ENCODE results near the gene KDELR3.

DNA sequence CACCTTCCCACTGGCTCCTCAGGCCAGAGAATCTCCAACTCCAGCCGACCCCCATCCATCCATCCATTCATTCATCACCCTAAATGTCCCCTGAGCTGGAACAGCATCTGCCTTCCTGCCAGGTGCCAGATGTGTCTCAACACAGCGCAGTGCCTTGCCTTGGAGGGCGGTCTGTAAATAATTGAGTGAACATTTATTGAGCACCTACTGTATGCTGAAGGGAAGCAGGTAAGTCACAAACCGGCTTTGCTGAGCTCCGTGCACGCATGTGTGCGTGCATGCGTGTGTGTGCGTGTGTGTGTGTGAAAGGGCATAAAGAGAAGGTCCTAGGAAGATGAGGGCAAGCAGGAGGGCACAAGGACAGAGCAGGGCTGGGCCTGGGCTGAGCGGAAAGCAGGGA lies 23.1 kb upstream of the KDELR3 start:
- TF ChIP-seq, protein P1, sequence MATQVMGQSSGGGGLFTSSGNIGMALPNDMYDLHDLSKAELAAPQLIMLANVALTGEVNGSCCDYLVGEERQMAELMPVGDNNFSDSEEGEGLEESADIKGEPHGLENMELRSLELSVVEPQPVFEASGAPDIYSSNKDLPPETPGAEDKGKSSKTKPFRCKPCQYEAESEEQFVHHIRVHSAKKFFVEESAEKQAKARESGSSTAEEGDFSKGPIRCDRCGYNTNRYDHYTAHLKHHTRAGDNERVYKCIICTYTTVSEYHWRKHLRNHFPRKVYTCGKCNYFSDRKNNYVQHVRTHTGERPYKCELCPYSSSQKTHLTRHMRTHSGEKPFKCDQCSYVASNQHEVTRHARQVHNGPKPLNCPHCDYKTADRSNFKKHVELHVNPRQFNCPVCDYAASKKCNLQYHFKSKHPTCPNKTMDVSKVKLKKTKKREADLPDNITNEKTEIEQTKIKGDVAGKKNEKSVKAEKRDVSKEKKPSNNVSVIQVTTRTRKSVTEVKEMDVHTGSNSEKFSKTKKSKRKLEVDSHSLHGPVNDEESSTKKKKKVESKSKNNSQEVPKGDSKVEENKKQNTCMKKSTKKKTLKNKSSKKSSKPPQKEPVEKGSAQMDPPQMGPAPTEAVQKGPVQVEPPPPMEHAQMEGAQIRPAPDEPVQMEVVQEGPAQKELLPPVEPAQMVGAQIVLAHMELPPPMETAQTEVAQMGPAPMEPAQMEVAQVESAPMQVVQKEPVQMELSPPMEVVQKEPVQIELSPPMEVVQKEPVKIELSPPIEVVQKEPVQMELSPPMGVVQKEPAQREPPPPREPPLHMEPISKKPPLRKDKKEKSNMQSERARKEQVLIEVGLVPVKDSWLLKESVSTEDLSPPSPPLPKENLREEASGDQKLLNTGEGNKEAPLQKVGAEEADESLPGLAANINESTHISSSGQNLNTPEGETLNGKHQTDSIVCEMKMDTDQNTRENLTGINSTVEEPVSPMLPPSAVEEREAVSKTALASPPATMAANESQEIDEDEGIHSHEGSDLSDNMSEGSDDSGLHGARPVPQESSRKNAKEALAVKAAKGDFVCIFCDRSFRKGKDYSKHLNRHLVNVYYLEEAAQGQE (IDR thresholded peaks at IDR 0.05; ENCODE audit: low read depth) = no peak
- TF ChIP-seq FOXM1 (IDR thresholded peaks at IDR 0.05; ENCODE audit: borderline replicate concordance, low read depth) (no peak), RAD21 (IDR thresholded peaks at IDR 0.05; ENCODE audit: low read depth) (no peak), CREB1 (IDR thresholded peaks at IDR 0.05; ENCODE audit: low read depth) (no peak), TAF1 (IDR thresholded peaks at IDR 0.05; ENCODE audit: low read depth) (no peak), ZBTB7A (IDR thresholded peaks at IDR 0.05; ENCODE audit: low read depth) (no peak), TEAD4 (IDR thresholded peaks at IDR 0.05) (no peak), EGR1 (IDR thresholded peaks at IDR 0.05) (no peak), EP300 (IDR thresholded peaks at IDR 0.05; ENCODE audit: borderline replicate concordance) (no peak), YY1 (IDR thresholded peaks at IDR 0.05; ENCODE audit: low read depth) (no peak)
- TF ChIP-seq, protein P2, sequence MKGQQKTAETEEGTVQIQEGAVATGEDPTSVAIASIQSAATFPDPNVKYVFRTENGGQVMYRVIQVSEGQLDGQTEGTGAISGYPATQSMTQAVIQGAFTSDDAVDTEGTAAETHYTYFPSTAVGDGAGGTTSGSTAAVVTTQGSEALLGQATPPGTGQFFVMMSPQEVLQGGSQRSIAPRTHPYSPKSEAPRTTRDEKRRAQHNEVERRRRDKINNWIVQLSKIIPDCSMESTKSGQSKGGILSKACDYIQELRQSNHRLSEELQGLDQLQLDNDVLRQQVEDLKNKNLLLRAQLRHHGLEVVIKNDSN (IDR thresholded peaks at IDR 0.05) = no peak
- TF ChIP-seq, protein P3, sequence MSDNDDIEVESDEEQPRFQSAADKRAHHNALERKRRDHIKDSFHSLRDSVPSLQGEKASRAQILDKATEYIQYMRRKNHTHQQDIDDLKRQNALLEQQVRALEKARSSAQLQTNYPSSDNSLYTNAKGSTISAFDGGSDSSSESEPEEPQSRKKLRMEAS (IDR thresholded peaks at IDR 0.05) = no peak

Measured in Ishikawa (cell line).